ELF-1 (cell line): Measurements from ENCODE around the gene ADNP2.
"Not testable (repeated sequence)": the region's sequence is repeated elsewhere in the genome, so short reads cannot be mapped to it uniquely, and the experiment has no call there.

Experiments used
- DNase-seq: peaks from one replicate; pipeline ENCODE4 v3.0.0-alpha.2; 2016; ENCODE audit warnings: low read depth, low spot score

The ADNP2 gene

DNA sequence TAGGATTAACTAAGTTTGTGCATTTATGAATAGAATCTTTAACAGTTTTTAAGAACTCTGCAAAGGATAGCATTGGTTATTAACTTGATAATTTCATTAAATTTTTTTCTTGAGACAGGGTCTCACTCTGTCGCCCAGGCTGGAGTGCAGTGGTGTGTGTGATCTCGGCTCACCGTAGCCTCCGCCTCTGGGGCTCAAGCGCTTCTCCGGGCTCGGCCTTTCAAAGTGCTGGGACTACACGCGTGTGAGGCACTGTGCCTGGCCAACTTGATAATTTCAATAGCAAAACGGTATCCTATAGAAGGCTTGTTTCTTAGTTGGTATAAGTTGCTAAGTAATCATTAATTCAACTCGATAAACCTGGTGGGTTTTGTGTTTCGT is 38.0 kb downstream of the ADNP2 start:
- no peak for DNase-seq

- DNase-seq = no peak
Observed at GRCh38 chr18:80147418-80148325, 38.6 kb downstream of the ADNP2 start.

GRCh38 chr18:80148326-80149199 is 39.5 kb downstream of the ADNP2 start:
- DNase-seq = no peak

GRCh38 chr18:80149667-80150066 is 40.6 kb downstream of the ADNP2 start:
- no peak for DNase-seq

DNA sequence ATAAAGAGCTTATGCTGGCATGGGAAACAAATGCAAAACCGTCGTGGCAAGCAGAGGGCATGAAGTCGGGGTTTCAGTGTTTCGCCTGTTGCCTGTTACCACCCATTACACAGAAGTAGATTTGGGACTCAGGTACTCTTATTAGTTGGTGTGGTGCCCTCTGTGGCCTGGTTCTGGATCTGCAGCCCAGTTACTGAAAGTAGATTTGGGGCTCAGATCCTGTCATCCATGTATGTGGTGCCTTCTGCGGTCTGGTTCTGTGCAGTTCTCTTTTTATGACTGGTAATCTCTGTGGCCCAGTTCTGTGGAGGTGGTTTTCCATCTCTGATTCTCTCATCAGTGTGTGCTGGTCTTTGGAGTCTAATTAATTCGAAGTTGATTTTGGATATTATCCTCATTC is 45.2 kb downstream of the ADNP2 start:
- no peak for DNase-seq

DNA sequence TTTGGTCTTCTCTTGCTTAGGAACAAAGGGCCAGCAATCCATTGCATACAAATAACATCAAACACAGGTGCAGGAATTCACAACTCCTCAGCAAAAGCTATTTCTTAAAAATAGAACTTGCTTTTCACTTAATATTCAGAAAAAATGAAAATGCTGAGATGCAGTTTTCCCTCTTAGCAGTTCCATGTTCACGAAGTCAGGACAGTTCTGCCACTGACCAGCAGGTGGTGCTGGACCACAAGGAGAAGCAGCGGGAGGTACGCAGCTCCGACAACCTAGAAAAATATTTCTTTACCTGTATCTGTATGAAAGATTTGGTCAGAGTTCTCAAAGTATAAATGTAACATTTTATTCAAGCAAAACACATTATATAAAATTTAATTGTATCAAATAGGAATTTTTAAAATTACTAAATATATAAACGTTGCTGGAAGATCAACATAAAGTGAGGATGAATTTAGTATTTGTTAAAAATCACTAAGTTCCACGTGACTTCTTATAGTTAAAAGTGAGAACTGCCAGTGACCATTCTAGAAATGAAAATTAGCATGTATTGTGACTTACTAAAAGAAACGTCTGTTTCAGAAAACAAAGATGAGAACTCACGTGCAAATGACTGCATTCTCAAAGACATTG is 48.8 kb downstream of the ADNP2 start:
- peak; percentile 66 for DNase-seq

- DNase-seq = no peak
Observed at GRCh38 chr18:80158365-80158764, 49.3 kb downstream of the ADNP2 start.

DNA sequence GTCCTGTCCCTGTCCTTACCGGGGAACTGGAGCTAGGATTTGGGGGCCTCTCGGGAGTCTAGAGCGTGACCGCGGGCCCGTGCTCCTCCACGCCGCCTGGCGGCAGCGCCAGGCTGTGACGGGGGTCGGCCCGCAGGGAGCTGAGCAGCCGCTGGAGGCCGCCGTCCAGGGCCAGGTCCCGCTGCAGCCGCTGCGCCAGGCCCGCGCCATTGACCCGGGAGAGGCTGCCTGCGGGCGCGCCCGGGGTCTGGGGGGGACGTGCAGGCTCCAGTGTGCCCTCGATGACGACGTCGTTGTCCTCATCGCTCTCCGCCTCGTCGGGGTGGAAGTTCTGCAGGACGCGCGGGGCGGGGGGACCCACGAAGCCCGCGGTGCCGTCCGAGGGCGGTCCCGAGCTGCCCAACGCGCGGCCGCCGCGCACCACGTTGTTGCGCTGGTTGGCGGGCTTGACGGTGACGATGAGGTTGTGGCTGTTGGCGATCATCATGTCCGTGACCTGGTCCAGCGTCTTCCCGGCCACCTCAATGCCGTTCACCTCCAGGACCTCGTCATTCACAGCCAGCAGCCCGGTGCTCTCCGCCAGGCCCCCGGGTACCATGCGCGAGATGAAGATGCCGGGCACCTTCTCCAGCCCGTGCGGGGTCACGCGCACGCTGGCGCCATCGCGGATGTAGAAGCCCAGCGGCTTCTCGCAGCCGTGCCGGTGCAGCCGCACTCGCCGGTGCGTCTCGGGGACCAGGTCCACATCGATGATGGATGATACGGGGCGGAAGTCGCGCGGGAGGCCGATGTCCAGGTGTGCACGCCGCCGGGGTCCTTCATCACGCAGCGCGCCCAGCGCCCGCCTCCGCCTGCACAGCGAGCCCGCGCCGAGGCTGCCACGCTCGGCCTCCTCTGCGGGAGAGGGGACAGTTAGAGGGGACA is 50.9 kb downstream of the ADNP2 start:
- peak; percentile 27 for DNase-seq

GRCh38 chr18:80161781-80162417 is 52.8 kb downstream of the ADNP2 start:
- DNase-seq = no peak

DNA sequence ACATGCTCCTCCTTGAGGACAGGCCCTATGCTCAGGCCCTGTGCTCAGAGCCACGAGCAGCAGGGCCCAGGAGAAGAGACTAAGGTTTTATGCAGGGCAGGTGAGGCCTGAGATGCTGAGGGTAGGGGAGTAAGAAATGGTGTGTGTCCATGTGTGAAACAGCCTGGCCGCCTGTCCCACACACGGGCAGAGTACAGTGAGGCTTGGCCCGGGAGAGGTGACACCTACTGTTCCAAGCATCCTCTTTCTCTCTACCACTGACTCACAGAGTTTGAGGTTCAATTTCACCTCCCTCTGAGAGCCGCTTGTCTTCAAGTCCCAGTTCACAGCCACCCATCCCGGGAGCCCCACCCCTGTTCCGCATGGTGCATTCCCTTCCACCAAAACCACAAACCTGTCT is 54.1 kb downstream of the ADNP2 start:
- DNase-seq = no peak

- DNase-seq = not testable (repeated sequence)
Observed at GRCh38 chr18:80164727-80165355, 55.8 kb downstream of the ADNP2 start.

DNA sequence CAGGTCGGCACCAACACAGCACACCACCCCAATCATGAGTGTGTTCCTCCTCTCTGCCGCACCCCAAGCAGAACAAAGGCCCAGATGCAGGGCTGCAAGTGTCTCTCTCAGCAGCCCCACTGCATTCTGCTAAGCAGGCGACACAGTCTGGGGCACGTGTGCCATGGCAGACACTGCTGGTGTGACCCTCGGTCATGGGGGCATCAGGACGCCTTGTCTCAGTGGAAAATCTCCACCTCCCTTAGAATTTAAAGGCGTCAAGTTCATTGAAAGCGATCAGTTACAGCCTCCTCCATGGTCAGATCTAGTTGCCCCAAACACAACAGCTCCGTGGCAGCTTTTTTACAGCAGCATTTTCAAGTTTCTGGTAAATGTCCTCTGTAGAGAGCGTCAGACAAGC is 57.2 kb downstream of the ADNP2 start:
- no peak for DNase-seq

- DNase-seq = no peak
Observed at GRCh38 chr18:80166725-80167124, 57.7 kb downstream of the ADNP2 start.

GRCh38 chr18:80167331-80167730 is 58.3 kb downstream of the ADNP2 start:
- no peak for DNase-seq

GRCh38 chr18:80167931-80168330 is 58.9 kb downstream of the ADNP2 start:
- DNase-seq = no peak

- no peak for DNase-seq
Observed at GRCh38 chr18:80168346-80168745, 59.3 kb downstream of the ADNP2 start.

DNA sequence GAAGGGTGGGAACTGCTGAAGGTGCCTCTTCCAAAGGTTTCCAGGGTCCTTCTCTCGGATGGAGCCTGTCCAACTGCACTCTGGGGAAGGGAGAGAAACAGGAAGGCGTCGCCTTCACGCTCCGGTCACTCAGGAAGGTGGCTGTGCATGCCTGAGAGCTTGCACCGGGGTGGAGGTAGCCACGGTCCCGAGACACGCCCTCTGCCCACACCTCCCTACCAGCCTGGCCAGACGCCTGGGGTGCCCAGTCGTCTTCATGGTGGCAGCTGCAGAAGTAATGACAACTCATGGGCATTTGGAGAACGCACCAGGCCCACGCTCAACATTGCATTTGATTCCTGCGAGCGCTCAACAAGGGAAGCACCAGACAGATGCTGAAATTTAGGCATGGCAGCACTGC is 59.9 kb downstream of the ADNP2 start:
- no peak for DNase-seq

GRCh38 chr18:80169607-80170006 is 60.5 kb downstream of the ADNP2 start:
- DNase-seq = no peak

GRCh38 chr18:80170395-80171053 is 61.5 kb downstream of the ADNP2 start:
- DNase-seq = no peak
